SK-N-SH (cell line): ENCODE results near the gene TMEM127. TPM values are rescaled to one million over a fixed set of nuclear protein-coding genes. Genes with fewer than 3 reads are reported as not detected.

Source experiments
- CTCF ChIA-PET: fragments of 300-600, 350-600 bp; formaldehyde crosslinking; extraction: SDS; loops from one replicate; lab custom pipeline; 2021; lab: Yijun Ruan, JAX
- POLR2A ChIA-PET: fragments of 350-600 bp; sonication (Branson Sonifier 250); formaldehyde crosslinking; extraction: SDS; loops from one replicate; lab custom pipeline; 2020; ENCODE audit warnings: antibody characterized with exemption, inconsistent platforms; lab: Yijun Ruan, JAX
- DNase-seq: peaks from one replicate; pipeline ENCODE4 v3.0.0; 2012
- H2AFZ ChIP-seq: fragments of 200-600 bp; sonication (generic); 2 replicates; pipeline ENCODE4 v1.8.1; 2016; ENCODE audit warnings: antibody characterized with exemption, mild to moderate bottlenecking, low read depth
- H3F3A ChIP-seq: fragments of 200-600 bp; sonication (generic); replicated peaks from 2 replicates; pipeline ENCODE3; 2016; ENCODE audit warnings: antibody characterized with exemption, mild to moderate bottlenecking; ENCODE audit not compliant: insufficient read depth
- H3K27ac ChIP-seq, 2 experiments: fragments of 200-500 bp in 1 of 2; fragments of 200-600 bp in 1 of 2; sonication (Bioruptor generic) in 1 of 2; sonication (generic), shearing (Covaris generic) in 1 of 2; 2 replicates each; pipeline versions ENCODE4 v1.5.1 to v1.6.1; 2014 to 2016; ENCODE audit warnings: low read depth in 2 of 2, inconsistent platforms in 1 of 2, low read length in 1 of 2, mild to moderate bottlenecking in 1 of 2, mixed read lengths in 1 of 2
- H3K27me3 ChIP-seq: fragments of 200-600 bp; sonication (generic), shearing (Covaris generic); 2 replicates; pipeline ENCODE4 v1.6.1; 2016; ENCODE audit warnings: mixed run types; ENCODE audit not compliant: insufficient read depth
- H3K36me3 ChIP-seq, 2 experiments: fragments of 200-500 bp in 1 of 2; fragments of 200-600 bp in 1 of 2; sonication (Bioruptor generic) in 1 of 2; sonication (generic) in 1 of 2; replicated peaks in 1 of 2; 2 replicates each; pipeline versions ENCODE3 to v1.5.1; 2014 to 2016; ENCODE audit warnings: low read length in 1 of 2, mild to moderate bottlenecking in 1 of 2; ENCODE audit not compliant: insufficient read depth in 2 of 2, control insufficient read depth in 1 of 2
- H3K4me1 ChIP-seq, 2 experiments: fragments of 200-500 bp in 1 of 2; fragments of 200-600 bp in 1 of 2; sonication (Bioruptor generic) in 1 of 2; sonication (generic), shearing (Covaris generic) in 1 of 2; 2 replicates each; pipeline versions ENCODE4 v1.5.1 to v1.6.1; 2014 to 2016; ENCODE audit warnings: low read depth in 1 of 2, low read length in 1 of 2, mixed run types in 1 of 2; ENCODE audit not compliant: insufficient read depth in 2 of 2, control insufficient read depth in 1 of 2
- H3K4me2 ChIP-seq: fragments of 200-600 bp; sonication (generic), shearing (Covaris generic); 2 replicates; pipeline ENCODE4 v1.6.1; 2017; ENCODE audit warnings: mixed run types
- H3K4me3 ChIP-seq, 2 experiments: fragments of 200-500 bp in 1 of 2; fragments of 200-600 bp in 1 of 2; sonication (Bioruptor generic) in 1 of 2; sonication (generic), shearing (Covaris generic) in 1 of 2; 2 replicates each; pipeline versions ENCODE4 v1.5.1 to v1.8.1; 2014 to 2016; ENCODE audit warnings: low read depth in 2 of 2, inconsistent platforms in 1 of 2, low read length in 1 of 2, mild to moderate bottlenecking in 1 of 2, mixed read lengths in 1 of 2, moderate library complexity in 1 of 2
- H3K79me2 ChIP-seq: fragments of 200-600 bp; sonication (generic); 2 replicates; pipeline ENCODE4 v1.8.1; 2017; ENCODE audit warnings: mild to moderate bottlenecking; ENCODE audit not compliant: insufficient read depth
- H3K9ac ChIP-seq: fragments of 200-600 bp; sonication (generic); 2 replicates; pipeline ENCODE4 v1.6.1; 2017; ENCODE audit warnings: mixed run types
- H3K9me2 ChIP-seq: fragments of 200-600 bp; sonication (generic); 2 replicates; pipeline ENCODE4 v1.6.1; 2017; ENCODE audit warnings: mixed run types
- H3K9me3 ChIP-seq: fragments of 200-600 bp; sonication (generic); 2 replicates; pipeline ENCODE4 v1.6.1; 2017; ENCODE audit warnings: mixed run types, mild to moderate bottlenecking, moderate library complexity
- H4K20me1 ChIP-seq: fragments of 200-600 bp; sonication (generic); 2 replicates; pipeline ENCODE4 v1.6.1; 2017; ENCODE audit warnings: mild to moderate bottlenecking, mixed run types; ENCODE audit not compliant: insufficient read depth
- EP300 ChIP-seq, 2 experiments: IDR thresholded peaks; 2 replicates each; pipeline versions ENCODE4 v1.4.0 to v1.6.1; 2012; ENCODE audit warnings: borderline replicate concordance in 1 of 2, low read depth in 1 of 2, low read length in 1 of 2
- FOXJ3 ChIP-seq: sonication (generic); formaldehyde crosslinking; IDR thresholded peaks from 2 replicates; pipeline ENCODE4 v1.5.1; 2020; ENCODE audit warnings: mild to moderate bottlenecking, missing genetic modification reagents
- FOXM1 ChIP-seq: IDR thresholded peaks from 2 replicates; pipeline ENCODE4 v1.4.0; 2012; ENCODE audit warnings: low read depth, mild to moderate bottlenecking
- GABPA ChIP-seq: IDR thresholded peaks from 2 replicates; pipeline ENCODE4 v1.4.0; 2012; ENCODE audit warnings: low read depth, mild to moderate bottlenecking
- IRF3 ChIP-seq: fragments of 150-350 bp; IDR thresholded peaks from 2 replicates; pipeline ENCODE4 v1.6.1; 2016; ENCODE audit warnings: mild to moderate bottlenecking, low read depth, low read length
- RFX5 ChIP-seq: IDR thresholded peaks from 2 replicates; pipeline ENCODE4 v1.6.1; 2012; ENCODE audit warnings: mild to moderate bottlenecking, improper control_type of control experiment, low read length
- TAF1 ChIP-seq: IDR thresholded peaks from 2 replicates; pipeline ENCODE4 v1.6.1; 2012; ENCODE audit warnings: low read depth, mild to moderate bottlenecking, low read length, moderate library complexity, borderline replicate concordance
- WGBS: methylation state at CpG from one replicate; pipeline ENCODE4 v1.1.6; 2017; ENCODE audit warnings: low lambda C conversion rate; 5-methylcytosine and 5-hydroxymethylcytosine counted together
- polyA plus RNA-seq, 3 experiments: library from polyadenylated mRNA; depleted of rRNA; stranded (reverse); fragments of >200 nt; gene quantifications; 2 replicates each; pipeline ENCODE4 v1.2.3, GENCODE V29; 2012
- TF ChIP-seq, protein P1 (sequence below): IDR thresholded peaks from 2 replicates; pipeline ENCODE4 v1.6.1; 2012; ENCODE audit warnings: mild to moderate bottlenecking, low read depth, low read length, moderate library complexity

Gene TMEM127
- polyA plus RNA-seq, 1 of the 3 experiments (the other 2 are of a cell fraction), result 40.9 TPM

GRCh38 chr2:96291751-96292150 is 26.0 kb upstream of the TMEM127 start:
- H3K9ac ChIP-seq, result no peak overlapping the region
- H3K4me3 ChIP-seq, result no peak overlapping the region
- DNase-seq, result no peak
- no peaks in the 10 kb centered on the region for H3K4me1 ChIP-seq
- TF ChIP-seq FOXJ3 (CRISPR knock-in tag), result no peak
- no peak for TF ChIP-seq EP300 (IDR thresholded peaks at IDR 0.05; ENCODE audit: borderline replicate concordance in 1 of 2, low read depth in 1 of 2, low read length in 1 of 2)
- peaks cover 92 to 98% of the 10 kb centered on the region in 2 experiments for H3K36me3 ChIP-seq
- no peaks in the 10 kb centered on the region for H3K9me2 ChIP-seq
- WGBS, result 87% methylated on average over 4 of the region's 5 CpGs
- POLR2A ChIA-PET, result interaction anchor here (1.0 kb wide), 1 partner anchor 30 kb away, joined by 3 read pairs; no protein-coding TSS in a partner anchor
- H3K9me3 ChIP-seq, result no peaks in the 10 kb centered on the region
- H3K27me3 ChIP-seq, result no peaks in the 10 kb centered on the region
- H2AFZ ChIP-seq, result no peak overlapping the region
- no peaks in the 10 kb centered on the region for H4K20me1 ChIP-seq
- no peak overlapping the region for H3K27ac ChIP-seq
- H3K4me2 ChIP-seq, result no peak overlapping the region
- H3K79me2 ChIP-seq, result no peaks in the 10 kb centered on the region; the same call in 1 of the 2 replicates
- H3F3A ChIP-seq, result no peaks in the 10 kb centered on the region
- CTCF ChIA-PET, result interaction anchor here (1.0 kb wide), 1 partner anchor 25 kb away, joined by 4 read pairs; no protein-coding TSS in a partner anchor

DNA sequence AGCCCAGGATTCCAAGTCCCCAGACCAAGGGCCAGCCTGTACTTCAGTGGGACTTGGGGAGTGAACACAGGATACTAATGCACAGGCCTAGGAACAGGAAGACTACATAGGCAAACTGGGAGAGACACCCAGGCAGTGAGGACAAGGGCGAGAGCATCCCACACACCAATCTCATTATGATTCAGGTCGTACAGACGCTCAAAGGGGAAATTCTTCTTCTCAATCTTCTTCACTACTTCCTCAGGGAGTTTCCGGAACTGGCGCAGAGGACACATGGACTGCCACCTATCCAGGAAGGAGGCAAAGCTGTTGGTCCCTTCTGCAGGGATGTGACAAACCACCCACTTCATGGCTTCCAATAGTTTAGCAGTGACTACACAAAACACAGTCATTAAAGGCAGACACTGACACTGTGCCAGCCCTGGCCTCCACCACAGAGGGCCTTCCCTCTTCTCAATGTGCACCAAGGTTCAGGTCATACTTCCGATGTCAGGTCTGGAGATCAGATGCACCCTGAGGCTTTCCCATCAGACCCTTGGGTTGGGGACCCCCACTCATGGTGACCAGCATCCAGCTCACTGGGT is 21.6 kb upstream of the TMEM127 start:
- TF ChIP-seq, protein P1, sequence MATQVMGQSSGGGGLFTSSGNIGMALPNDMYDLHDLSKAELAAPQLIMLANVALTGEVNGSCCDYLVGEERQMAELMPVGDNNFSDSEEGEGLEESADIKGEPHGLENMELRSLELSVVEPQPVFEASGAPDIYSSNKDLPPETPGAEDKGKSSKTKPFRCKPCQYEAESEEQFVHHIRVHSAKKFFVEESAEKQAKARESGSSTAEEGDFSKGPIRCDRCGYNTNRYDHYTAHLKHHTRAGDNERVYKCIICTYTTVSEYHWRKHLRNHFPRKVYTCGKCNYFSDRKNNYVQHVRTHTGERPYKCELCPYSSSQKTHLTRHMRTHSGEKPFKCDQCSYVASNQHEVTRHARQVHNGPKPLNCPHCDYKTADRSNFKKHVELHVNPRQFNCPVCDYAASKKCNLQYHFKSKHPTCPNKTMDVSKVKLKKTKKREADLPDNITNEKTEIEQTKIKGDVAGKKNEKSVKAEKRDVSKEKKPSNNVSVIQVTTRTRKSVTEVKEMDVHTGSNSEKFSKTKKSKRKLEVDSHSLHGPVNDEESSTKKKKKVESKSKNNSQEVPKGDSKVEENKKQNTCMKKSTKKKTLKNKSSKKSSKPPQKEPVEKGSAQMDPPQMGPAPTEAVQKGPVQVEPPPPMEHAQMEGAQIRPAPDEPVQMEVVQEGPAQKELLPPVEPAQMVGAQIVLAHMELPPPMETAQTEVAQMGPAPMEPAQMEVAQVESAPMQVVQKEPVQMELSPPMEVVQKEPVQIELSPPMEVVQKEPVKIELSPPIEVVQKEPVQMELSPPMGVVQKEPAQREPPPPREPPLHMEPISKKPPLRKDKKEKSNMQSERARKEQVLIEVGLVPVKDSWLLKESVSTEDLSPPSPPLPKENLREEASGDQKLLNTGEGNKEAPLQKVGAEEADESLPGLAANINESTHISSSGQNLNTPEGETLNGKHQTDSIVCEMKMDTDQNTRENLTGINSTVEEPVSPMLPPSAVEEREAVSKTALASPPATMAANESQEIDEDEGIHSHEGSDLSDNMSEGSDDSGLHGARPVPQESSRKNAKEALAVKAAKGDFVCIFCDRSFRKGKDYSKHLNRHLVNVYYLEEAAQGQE, result no peak
- TF ChIP-seq IRF3 (no peak), FOXM1 (no peak), RFX5 (no peak), GABPA (no peak), TAF1 (no peak)
- Histone ChIP-seq H3K9me3 (no peaks in the 10 kb centered on the region), H3K4me2 (no peak overlapping the region), H3F3A (no peaks in the 10 kb centered on the region), H3K79me2 (no peaks in the 10 kb centered on the region), H4K20me1 (no peaks in the 10 kb centered on the region), H3K27me3 (no peaks in the 10 kb centered on the region), H3K36me3 (peaks cover 80 to 95% of the 10 kb centered on the region in 2 experiments), H3K27ac (no peak overlapping the region), H3K4me3 (no peak overlapping the region), H3K9ac (no peak overlapping the region), H3K4me1 (no peaks in the 10 kb centered on the region), H2AFZ (no peak overlapping the region), H3K9me2 (no peaks in the 10 kb centered on the region)
- CTCF ChIA-PET, result no interaction called here
- POLR2A ChIA-PET, result no interaction called here
- no peak for DNase-seq
- 97% methylated on average over 6 of the region's 6 CpGs for WGBS
